GM21619 (cell line): ENCODE results near the gene CLEC18B.
A peak's percentile ranks its signal among the peaks of the same experiment; 100 is the strongest.
"Not testable (repeated sequence)": the region's sequence is repeated elsewhere in the genome, so short reads cannot be mapped to it uniquely, and the experiment has no call there.

Experiments used
- ATAC-seq: cut with Tn5 transposase; IDR thresholded peaks from one replicate; pipeline ENCODE4 v1.9.1; 2021; ENCODE audit not compliant: unreplicated experiment

Gene CLEC18B

GRCh38 chr16:74407362-74407705 lies 13.9 kb downstream of the CLEC18B start:
- ATAC-seq = not testable (repeated sequence)

DNA sequence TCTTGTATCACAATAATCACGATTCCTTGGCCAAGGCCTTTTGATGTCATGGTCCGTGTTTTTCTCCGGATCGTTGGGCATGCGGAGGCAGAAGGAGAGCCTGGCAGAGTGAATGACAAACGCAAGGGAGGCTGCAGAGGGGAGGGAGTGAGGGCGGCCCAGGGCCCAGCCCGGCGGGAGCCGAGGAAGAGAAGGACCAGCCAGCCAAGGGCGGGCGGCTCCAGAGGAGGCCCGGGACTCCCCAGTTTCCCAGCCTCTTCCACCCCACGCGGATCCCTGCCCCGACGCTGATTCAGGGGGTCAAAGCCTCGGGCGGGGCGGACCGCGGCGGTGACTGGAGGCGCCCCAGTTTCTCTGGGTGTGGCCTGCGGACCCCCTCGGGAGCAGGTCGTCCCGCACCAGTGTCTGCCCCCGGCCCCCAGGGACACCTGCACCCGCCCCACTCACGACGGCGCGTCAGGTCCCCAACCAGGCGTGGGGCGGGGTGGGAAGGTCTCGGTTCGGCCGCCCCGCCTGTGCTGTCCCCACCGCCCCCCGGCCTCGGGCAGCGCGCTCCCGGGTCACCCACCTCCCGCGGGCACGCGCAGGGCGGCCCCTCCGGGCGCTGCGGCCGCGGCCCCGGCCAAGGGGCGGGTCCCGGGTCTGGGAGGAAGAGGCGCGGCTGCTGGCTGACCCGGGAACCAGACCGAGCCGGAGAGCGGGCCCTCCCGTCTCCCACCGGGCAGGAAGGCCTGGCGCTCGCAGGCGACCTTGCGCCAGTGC lies 14.5 kb downstream of the CLEC18B start:
- ATAC-seq = peak; percentile 44

DNA sequence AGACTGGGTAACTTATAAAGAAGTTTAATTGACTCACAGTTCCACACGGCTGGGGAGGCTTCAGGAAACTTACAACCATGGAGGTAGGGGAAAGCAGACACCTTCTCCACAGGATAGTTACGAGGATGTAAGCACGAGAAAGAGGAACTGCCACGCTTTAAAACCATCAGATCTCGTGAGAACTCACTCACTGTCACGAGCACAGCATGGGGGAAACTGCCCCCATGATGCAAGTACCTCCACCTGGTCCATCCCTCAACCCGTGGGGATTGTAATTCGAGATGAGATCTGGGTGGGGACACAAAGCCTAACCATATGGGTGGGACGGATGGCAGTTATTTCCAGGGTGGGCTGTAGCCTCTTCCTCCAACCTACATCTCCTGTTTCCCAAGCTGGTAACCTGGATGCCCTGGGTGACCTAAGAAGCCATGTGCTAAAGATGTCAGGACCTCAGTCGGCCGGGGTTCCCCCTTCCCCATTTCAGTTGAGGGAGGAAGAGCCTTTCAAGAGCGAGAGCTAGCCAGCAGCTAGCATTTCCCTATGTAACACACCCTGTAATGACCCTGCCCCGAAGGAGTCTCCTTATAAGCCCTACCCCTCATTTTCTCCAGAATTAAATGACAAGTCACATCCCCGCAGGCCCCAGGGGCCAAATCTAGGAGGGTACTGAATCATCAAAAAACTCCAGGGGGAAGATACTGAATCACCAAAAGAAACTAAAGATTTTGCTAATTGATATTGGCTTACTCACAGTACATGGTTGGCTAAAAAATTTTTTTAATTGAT lies 16.9 kb downstream of the CLEC18B start:
- not testable (repeated sequence) for ATAC-seq

- not testable (repeated sequence) for ATAC-seq
Measured at GRCh38 chr16:74400238-74400637, 21.0 kb downstream of the CLEC18B start.

GRCh38 chr16:74398212-74398895 lies 22.9 kb downstream of the CLEC18B start:
- not testable (repeated sequence) for ATAC-seq

GRCh38 chr16:74396521-74397017 lies 24.7 kb downstream of the CLEC18B start:
- not testable (repeated sequence) for ATAC-seq

GRCh38 chr16:74394604-74395003 lies 26.7 kb downstream of the CLEC18B start:
- not testable (repeated sequence) for ATAC-seq

DNA sequence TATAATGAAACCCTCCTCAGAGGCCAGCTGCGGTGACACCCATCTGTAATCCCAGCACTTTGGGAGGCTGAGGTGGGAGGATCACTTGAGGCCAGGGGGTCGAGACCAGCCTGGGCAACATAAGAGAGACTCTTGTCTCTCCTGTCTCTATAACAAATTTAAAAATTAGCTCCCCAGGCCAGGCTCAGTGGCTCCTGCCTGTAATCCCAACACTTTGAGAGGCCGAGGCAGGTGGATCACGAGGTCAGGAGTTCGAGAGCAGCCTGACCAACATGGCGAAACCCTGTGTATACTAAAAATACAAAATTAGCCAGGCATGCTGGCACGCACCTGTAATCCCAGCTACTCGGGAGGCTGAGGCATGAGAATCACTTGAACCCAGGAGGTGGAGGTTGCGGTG lies 27.1 kb downstream of the CLEC18B start:
- ATAC-seq = not testable (repeated sequence)

GRCh38 chr16:74391454-74392050 lies 29.7 kb downstream of the CLEC18B start:
- ATAC-seq = not testable (repeated sequence)

GRCh38 chr16:74382339-74383034 lies 38.8 kb downstream of the CLEC18B start:
- not testable (repeated sequence) for ATAC-seq

DNA sequence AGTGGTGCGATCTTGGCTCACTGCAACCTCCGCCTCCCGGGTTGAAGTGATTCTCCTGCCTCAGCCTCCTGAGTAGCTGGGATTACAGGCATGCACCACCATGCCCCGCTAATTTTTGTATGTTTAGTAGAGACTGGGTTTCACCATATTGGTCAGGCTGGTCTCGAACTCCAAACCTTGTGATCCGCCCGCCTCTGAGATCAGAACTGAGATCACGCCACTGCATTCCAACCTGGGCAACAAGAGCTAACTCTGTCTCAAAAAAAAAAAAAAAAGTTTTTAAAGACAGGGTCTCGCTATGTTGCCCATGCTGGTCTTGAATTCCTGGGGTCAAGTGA lies 47.5 kb downstream of the CLEC18B start:
- ATAC-seq = not testable (repeated sequence)

- ATAC-seq = no peak
Measured at GRCh38 chr16:74372953-74373846, 48.1 kb downstream of the CLEC18B start.

DNA sequence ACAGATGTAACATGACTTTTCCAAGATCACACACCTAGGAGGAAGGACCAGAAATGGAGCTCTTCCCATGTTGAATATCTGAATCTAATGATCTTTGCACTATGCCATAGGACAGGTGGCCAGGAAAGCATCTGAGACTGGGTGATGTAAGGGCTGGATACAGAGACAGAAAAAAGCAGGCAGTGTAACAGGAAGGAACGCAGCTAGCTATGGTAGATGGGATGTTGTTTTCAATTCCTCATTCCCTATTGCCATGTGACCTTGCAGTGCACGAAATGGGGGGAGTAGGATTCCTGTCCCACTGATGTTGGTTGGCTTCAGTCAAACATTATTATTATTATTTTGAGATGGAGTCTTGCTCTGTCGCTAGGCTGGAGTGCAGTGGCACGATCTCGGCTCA lies 48.9 kb downstream of the CLEC18B start:
- no peak for ATAC-seq

DNA sequence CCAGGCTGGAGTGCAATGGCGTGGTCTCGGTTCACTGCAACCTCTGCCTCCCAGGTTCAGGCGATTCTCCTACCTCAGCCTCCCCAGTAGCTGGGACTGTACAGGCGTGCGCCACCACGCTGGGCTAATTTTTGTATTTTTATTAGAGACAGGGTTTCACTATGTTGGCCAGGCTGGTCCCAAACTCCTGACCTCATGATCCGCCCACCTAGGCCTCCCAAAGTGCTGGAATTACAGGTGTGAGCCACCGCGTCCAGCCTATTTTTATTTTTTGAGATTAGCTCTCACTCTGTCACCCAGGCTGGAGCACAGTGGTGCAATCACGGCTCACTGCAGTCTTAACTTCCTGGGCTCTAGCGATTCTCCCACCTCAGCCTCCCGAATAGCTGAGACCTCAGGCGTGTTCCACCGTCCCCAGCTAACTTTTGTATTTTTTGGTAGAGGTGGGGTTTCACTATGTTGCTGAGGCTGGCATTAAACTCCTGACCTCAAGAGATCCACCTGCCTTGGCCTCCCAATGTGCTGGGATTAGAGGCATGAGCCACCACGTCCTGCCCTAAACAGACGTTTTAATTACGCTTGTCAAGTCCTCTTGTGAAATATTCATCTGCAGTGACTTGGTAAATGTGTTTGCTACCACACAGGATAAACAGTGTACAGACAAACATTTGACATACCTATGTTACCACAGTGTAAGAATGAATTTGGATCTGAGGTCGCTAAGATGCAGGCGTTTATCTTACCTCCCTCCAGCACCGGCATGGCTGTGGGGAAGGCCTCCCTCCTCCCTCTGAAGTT lies 50.7 kb downstream of the CLEC18B start:
- ATAC-seq = not testable (repeated sequence)

GRCh38 chr16:74368002-74368911 lies 53.0 kb downstream of the CLEC18B start:
- ATAC-seq = peak; percentile 94

GRCh38 chr16:74367469-74368001 lies 53.7 kb downstream of the CLEC18B start:
- peak; percentile 38 for ATAC-seq
